NCI-H526 (cell line): Measurements from ENCODE around the gene DDX1.

Experiments
- DNase-seq, 2 experiments: peaks; one replicate each; lab custom pipeline; 2025; lab: John Stamatoyannopoulos, UW

Gene DDX1

GRCh38 chr2:15646661-15647060, 55.0 kb downstream of the DDX1 start:
- DNase-seq: no peak

- no peak for DNase-seq
These were observed 56.2 kb downstream of the DDX1 start for GRCh38 chr2:15647622-15648590.

- peak in 1 of 2 experiments; percentile 92 for DNase-seq
These were observed 57.2 kb downstream of the DDX1 start for GRCh38 chr2:15648593-15649525.

DNA sequence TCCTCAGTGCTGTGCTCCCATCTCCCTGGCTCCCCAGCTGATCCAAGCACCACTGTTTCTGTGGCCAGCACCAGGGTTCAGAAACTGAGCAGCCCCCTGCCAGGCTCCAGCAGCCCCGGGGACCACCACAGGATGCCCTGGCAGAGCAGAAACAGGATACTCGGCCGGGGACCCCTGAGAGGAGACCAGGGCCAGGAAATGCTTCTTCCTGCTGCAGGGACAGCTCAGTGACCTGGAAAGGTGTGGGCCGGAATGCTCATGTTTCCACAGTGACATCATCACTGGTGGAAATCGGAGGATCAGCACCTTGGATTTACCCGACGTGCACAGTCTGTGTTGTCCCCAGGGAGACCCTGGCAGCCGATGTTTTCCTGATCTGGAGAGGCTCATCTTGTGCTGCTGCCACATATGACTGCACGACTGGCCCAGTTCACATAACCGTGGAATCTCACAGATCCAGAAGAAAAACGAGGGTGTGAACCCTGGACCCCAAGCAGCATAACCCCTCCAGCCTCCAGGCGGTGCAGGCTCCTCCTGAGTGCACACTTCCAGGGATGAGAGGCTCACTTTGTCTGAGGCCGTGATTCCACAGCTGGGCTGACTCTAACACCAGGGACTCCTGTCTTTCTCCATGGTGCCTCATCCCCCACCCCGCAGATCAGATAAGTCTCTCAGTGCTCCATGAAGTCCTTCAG, 58.0 kb downstream of the DDX1 start:
- DNase-seq: no peak

DNA sequence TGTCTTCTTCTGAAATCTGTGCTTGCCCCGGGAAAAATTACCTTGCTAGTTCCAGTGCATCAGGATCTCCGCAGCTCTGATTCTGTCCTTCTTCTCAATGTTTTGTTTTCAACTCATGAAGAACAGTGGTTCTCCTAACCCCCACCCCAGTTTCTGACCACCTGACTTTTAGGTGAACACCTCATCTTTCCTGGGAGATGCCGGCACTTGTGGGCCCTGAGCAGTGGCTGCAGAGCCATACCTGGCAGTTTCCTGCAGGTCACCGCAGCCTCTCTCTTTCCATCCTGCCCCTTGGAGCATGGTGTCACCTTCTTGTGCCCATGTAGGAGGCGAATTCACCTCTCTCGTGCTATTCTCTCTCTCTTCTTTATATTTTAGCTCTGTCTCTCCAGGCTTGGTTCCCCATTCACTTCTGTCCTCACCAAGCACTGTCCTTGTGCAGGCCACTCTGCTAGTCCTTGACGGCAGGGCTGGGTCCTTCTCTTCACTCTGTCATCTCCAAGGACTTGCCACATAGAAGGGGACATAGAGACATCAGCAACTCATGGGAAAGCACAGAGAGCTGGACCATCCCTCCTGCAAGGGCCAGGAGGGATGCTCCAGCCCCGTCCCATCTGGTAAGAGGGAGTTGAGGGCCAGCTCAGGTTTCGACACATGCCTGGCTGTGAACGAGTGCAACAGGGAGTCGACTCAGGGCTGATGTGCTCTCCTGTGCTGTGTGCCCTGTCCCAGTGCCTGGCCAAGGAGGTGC, 59.1 kb downstream of the DDX1 start:
- DNase-seq: no peak

DNA sequence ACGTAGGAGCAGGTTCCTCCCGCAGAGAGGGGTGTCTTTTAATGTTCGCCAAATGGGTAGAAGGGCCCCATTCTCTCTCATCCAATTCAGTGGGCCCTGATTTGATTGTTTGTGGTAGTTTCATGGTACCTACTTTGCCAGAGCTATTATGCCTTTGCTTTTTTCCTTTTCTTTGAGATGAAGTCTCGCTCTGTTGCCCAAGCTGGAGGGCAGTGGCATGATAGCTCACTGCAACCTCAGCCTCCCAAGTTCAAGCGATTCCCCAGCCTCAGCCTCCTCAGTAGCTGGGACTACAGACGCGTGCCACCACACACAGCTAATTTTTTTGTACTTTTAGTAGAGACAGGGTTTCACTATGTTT, 59.7 kb downstream of the DDX1 start:
- no peak for DNase-seq

DNA sequence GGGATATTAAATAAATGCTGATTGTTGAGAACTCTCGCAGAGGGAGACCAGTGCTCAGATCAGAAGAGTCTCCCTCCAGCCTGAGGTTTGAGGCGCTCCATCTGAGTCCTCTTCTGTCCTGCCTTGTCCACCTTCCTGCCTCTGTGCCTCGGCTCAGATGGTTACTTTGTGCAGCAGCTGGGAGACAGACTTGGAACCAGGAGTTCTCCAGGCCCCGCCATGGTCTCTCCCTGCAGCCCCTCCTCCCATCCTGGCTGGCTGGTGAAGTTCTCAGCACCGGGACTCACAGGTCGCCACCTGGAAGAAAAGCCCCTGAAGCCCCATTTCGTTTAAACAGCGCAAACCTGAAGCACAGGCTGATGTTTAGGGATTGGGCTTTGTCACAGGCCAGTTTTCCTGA, 60.6 kb downstream of the DDX1 start:
- DNase-seq: no peak

- no peak for DNase-seq
These were observed 61.1 kb downstream of the DDX1 start for GRCh38 chr2:15652801-15653200.

DNA sequence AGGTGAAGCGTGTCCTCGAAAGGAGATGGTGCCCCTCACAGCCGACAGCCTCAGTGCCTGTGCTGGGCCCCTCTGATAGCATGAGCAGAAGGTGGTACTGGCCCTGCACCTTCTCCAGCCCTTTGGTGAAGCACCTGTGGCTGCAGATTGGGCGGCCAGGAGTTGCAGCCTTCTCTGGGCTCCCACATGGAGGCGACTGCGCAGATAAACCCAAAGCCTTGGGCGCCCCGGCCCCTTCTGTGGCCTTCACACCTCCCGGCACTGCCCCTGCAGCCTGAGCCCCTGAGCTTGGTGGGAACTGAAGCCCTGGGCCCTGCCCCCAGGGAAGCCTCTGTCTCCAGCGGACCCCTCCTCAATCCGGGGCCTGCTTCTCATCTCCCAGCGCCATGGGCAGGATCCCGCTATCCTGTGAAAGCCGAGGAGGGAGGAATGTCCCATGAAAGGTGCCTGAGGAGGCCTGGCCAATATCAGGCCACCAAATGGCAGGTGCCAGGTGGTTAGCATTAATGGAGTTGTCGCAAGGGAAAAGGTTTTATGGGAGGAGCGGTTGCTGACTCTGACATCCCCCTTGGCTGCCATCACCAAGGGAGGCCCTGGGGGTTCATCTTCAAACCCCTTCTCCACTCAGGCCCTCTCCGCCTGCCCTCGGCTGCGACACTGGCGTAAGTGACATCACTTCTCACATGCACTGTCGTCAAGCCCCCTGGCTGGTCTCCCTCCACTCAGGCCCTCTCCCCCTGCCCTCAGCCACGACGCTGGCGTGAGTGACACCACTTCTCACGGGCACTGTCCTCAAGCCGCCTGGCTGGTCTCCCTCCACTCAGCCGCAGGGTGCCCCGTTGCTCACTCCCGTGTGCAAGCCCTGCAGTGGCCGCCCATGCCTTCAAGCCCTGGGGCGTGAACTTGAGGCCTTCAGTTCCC, 62.4 kb downstream of the DDX1 start:
- DNase-seq: no peak

- no peak for DNase-seq
These were observed 63.0 kb downstream of the DDX1 start for GRCh38 chr2:15654727-15655073.

GRCh38 chr2:15655123-15655887, 63.6 kb downstream of the DDX1 start:
- no peak for DNase-seq

GRCh38 chr2:15656090-15656489, 64.4 kb downstream of the DDX1 start:
- DNase-seq: no peak

DNA sequence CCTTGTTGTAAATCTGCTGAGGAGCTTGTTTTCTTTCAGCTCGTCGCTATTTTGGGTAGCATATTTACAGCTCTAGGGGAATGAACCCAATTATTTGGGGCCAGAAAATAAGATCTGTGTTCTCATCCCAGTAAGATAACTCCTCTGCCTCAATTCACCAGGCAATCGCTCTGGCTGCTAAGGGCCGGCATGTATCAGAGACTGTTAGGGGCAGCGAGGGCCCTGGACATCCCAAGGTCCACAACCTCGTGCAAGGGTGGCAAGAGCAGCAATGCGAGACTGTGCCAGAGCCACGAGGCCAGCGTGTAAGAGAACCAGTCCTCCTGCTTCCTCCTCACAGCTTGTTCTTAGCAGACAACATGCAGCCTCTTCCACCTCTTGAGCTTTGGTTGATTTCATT, 66.1 kb downstream of the DDX1 start:
- DNase-seq: no peak

DNA sequence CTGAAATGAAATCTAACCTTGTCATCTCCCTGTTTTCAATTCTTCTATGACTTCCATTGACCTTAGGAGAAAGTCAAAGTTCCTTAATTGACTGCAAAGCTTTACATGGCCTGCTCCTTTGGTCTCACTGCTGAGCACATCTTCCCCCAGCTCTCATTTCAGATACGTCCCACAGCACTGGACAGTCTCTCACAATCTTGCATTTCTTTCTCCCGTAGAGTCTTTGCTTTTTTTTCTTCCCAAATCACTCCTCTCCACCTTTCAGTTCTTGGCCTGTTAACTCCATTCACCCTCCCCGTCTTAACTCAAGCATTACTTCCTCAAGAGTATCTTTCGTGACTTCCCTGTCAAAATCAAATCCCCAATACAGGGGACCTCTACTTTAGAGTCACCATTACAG, 67.2 kb downstream of the DDX1 start:
- DNase-seq: no peak

GRCh38 chr2:15660491-15661294, 69.0 kb downstream of the DDX1 start:
- DNase-seq: no peak

- no peak for DNase-seq
These were observed 69.6 kb downstream of the DDX1 start for GRCh38 chr2:15661295-15661569.

DNA sequence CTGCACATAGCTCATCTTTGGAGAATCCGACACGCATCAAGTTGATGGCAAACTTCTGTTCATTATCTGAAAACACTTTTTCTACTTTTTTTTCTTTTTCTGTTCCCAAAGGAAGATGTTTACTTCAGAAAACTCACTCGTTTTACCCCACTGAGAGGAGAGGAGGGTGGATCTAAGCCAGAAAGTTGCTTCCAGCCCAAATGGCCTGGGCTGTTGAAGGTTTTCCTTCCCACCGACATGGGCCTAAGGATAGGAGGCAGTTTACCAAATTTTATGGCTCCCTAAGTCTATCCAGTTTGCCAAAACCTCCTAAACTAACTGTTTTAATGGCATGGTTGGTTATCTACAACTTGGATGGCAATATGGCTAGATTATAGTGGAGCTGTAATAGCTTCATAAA, 70.4 kb downstream of the DDX1 start:
- DNase-seq: no peak

- no peak for DNase-seq
These were observed 70.9 kb downstream of the DDX1 start for GRCh38 chr2:15662579-15662978.

- DNase-seq: no peak
These were observed 72.1 kb downstream of the DDX1 start for GRCh38 chr2:15663802-15664201.
